Activated T-cell treated with anti-CD3 and anti-CD28 coated beads for 48 hours (primary cell): ENCODE measurements around the gene METTL25B.

ENCODE experiments used
- DNase-seq: peaks from one replicate; pipeline ENCODE4 v3.0.0-alpha.2; 2020; ENCODE audit warnings: low read depth

The METTL25B gene

GRCh38 chr1:156727926-156728598 lies at the start of gene METTL25B:
METTL25B (plus strand) TSS chr1:156728469; CDS start chr1:156729105, 636 bp downstream.
- peak; percentile 83 for DNase-seq

GRCh38 chr1:156680056-156680455 lies 48.2 kb upstream of the METTL25B start:
- DNase-seq = no peak

- DNase-seq = no peak
Measured at GRCh38 chr1:156681196-156681960, 46.9 kb upstream of the METTL25B start.

GRCh38 chr1:156682166-156682890 lies 45.9 kb upstream of the METTL25B start:
- no peak for DNase-seq

DNA sequence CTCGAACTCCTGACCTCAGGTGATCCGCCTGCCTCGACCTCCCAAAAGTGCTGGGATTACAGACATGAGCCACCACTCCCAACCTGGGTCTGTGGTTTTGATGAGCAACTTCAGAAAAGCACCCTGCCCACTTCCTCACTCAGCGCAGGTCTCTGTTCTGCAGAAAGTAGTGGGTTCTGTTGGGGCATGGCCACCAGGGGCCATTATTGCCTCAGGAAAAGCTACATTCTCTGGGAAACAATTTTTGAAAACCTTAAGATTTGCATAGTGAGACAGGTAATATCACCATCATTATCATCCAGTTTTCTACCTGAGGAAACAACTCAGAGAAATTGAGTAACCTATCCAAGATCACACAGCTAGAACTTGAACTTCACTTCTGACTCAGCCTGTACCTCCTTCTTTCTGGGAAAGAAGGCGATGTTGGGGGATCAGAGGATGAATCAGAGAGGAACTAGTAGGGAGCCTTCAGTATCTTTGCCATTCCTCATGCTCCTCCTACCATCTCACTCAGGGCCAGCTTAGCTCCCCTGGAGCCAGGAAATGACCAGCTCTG lies 44.0 kb upstream of the METTL25B start:
- no peak for DNase-seq

GRCh38 chr1:156689035-156689952 lies 39.0 kb upstream of the METTL25B start:
- DNase-seq = peak; percentile 69

DNA sequence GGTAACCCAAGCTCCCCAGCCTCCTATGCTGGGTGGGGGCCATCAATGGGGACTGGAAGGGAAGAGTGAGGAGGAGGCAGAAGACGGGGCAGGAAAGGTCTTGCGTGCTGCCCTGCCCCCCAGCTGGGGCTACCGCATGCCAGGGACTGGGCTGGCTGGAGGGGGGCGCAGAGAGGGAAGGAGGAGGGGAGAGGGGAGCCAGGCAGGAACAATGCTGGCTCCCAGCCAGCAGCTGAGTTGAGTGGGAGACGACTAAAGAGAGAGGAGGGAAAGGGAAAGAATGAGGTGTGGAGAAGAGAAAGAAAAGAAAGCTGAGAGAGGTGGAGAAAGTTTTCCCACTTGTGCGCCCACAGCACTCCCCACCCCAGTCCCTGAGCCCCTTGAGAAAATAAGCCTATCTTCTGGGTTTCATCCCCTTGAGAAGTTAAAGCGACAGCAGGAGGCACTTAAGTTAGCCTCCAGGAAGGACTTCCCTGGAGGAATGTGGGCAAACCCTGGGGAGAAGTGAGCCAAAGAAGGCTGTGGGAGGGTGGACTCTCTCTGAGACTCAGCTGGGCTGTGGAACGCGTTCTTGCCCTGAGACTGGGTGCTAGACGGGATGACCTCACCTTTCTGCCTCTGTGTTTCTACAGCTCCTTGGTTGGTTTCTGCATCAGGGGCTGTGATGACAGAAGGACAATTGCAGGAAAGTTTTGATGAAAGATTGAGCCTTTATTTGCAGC lies 38.2 kb upstream of the METTL25B start:
- no peak for DNase-seq

GRCh38 chr1:156690675-156691036 lies 37.6 kb upstream of the METTL25B start:
- no peak for DNase-seq

- no peak for DNase-seq
Measured at GRCh38 chr1:156691191-156691590, 37.1 kb upstream of the METTL25B start.

DNA sequence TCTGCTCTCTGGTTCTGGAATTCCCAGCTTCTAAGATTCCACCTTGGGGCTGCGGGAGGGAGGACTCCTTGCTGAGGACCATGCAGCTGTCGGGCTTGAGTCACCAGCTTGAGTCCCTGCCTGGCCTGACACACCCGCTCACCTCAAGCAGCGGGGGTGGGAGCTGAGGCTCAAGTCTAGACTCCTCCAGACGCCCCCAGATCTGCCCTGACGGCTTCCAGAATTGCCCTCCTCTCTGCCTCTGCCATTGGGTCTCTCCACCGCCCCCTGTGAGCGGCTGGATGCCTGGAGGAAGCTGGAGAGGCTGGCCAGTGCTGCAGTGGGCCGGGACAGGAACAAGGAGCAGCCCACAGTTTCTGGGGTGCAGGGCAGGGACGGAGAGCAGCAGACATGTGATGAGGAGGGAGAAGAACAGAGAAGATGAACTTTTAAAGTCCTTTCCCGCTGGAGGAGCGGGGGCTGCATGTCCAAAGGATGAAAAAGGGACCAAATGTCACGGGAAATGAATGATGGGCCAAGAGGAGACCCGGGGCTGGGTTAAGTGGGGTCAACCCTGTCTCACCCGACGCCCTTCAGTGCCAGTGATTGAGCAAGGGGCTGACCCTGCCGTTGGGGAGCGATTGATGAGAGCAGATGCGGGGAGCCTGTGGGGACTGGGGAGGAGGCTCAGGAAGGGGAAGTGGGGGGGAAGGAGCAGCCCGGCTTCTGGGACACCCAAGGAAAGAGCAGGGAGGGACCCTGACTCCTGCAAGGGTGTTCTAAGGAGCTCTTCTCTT lies 36.4 kb upstream of the METTL25B start:
- no peak for DNase-seq

DNA sequence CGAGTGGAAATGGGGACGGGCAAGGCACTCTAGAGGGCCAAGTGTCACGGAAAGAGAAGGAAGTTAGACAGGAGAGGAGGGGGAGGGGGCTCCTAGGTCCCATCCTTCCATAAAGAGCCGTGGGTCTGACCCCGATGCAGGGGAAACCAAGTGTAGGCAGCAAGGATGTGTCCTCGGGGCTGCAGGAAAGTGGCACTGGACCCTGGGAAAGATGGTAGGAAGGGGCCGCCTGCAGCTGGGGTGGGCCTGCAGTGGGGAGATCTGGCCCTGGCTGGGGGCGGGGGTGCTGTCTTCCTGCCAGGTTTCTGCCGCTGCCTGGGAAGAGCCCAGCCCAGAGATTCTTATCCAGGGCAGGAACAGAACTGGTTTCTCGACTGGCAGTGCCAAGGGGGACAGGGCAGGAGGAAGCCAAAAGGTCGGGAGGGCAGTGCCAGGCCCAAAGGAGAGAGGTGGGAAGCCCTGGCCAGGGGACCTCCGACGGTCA lies 35.8 kb upstream of the METTL25B start:
- no peak for DNase-seq

GRCh38 chr1:156692925-156693847 lies 35.1 kb upstream of the METTL25B start:
- DNase-seq = no peak

DNA sequence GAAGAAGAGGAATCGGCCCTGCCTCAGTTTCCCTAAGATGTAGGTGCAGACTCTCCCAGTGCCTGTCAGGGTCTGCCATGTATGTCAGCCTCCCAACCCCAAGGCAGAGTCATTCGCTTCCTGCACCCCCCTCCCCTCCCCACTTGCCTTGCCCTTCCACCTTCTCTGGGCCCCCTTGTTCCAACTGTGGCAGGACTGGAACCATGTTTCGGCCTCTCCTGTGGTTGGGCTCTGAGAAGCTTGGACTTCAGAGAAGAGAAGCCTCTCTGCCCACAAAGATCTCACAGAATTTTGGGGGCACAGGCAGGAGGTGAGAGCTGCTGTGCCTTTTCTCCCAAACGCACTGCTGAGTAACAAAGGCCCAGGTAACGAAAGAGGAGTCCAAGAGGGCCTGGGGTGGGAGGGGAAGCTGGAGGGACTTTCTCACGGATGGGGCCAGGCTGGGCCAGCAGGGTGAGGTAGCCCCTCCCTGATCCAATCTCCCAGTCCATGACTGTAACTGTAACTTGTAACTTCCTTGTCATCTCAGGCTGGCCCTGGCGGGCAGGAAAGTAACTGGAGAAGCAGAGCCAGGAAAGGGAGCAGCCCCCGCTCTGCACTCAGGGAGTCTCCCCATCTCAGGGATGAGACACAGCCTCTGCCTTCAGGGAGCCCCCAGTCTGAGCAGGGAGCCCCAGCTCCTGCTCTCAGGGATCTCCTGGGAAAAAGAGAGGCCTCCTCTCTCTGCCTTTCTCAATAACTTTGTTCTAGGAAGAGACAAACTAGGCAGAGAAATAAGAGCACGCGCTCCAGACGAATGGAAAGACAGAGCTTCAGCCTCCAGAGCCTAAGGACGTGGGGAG lies 34.2 kb upstream of the METTL25B start:
- no peak for DNase-seq

- DNase-seq = no peak
Measured at GRCh38 chr1:156694690-156694962, 33.6 kb upstream of the METTL25B start.

DNA sequence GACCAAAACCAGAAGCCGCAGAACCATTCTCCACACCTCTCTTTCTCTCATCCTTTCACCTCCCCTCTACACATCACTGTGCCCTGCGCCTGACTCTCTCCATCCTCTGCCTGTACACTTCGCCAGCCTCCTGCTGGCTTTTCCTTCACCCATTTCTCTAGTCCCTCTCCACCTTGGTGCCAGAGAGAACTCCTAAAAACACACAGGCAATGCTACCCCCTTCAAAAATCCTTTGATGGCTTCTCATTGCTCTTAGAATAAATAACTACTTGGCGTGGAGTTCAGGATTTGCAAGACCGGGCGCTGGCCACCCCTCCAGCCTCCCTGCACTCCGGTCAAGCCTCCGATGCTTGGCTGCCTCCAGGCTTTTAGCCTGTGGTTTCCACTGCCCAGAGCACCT lies 31.5 kb upstream of the METTL25B start:
- DNase-seq = no peak

DNA sequence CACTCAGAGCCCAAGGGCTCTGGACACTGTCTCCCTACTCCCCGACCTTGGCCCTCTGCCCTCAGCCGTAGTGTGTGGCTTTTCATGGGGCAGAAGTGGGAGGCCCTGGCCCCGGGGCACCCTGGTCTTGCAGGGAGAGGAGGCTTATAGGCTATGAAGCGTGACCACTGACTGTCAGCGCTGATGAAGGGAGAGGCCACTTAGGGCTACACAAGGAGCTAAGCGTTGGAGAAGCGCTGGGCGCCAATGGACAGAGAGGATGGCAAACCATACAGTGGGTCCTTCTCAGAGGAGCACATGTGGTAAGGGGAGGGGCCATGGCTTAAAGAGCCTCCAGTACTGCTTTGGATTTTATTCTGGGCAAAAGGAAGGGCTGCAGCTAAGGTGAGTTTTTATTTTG lies 30.8 kb upstream of the METTL25B start:
- DNase-seq = no peak

DNA sequence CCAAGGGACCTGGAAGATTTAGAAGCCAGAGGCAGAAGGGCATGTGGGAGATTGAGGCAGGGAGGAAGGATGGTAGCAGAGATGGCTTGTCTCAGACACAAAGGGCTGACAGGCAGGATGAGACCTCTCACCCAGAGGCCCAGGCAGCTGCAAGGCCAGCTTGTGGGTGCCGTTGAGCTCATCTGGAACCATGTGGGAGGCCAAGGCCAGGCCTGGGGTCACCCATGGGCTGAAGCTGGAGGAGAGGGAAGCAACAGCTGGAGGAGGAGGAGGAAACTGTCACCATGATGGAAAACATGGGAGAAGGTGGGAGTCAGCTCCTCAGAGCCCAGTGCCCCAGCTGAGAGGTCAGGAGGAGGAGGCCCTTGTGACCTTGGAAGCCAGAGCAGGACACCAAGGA lies 29.3 kb upstream of the METTL25B start:
- DNase-seq = no peak
